Right lobe of liver (tissue), 6 donors: ENCODE results near the gene ARF4. TPM values are rescaled to one million over a fixed set of nuclear protein-coding genes. Genes with fewer than 3 reads are reported as not detected.

Experiments
- ATAC-seq, 4 donors: fragments of 200-7000 bp; cut with Tn5 transposase; one replicate each; pipeline ENCODE4 v1.9.1; 2020; ENCODE audit warnings: mild to moderate bottlenecking in 4 of 4, moderate library complexity in 4 of 4
- DNase-seq, 3 donors: peaks; one replicate each; pipeline ENCODE4 v3.0.0-alpha.2; 2020
- H3K27ac ChIP-seq, 3 donors: fragments of 200-600 bp; one replicate each; pipeline ENCODE4 v1.8.0; 2022
- H3K27me3 ChIP-seq, 2 donors: fragments of 200-600 bp; one replicate each; pipeline ENCODE4 v1.8.0; 2022
- H3K36me3 ChIP-seq, 4 donors: fragments of 200-600 bp; sonication (generic) in 1 of 4; one replicate each; pipeline versions ENCODE4 v1.5.1 to v1.8.0; 2017 to 2022; ENCODE audit warnings: control low read depth in 1 of 4
- H3K4me1 ChIP-seq, 4 donors: fragments of 200-600 bp; sonication (generic) in 1 of 4; one replicate each; pipeline versions ENCODE4 v1.5.1 to v1.8.0; 2017 to 2022; ENCODE audit warnings: control low read depth in 1 of 4
- H3K4me3 ChIP-seq, 3 donors: fragments of 200-600 bp; one replicate each; pipeline ENCODE4 v1.8.0; 2022
- H3K9me3 ChIP-seq, 4 donors: fragments of 200-600 bp; sonication (generic) in 1 of 4; one replicate each; pipeline versions ENCODE4 v1.5.1 to v1.8.0; 2017 to 2022; ENCODE audit warnings: control low read depth in 1 of 4
- POLR2A ChIP-seq: fragments of 450-650 bp; IDR thresholded peaks from one replicate; pipeline ENCODE4 v1.6.1; 2017; ENCODE audit warnings: antibody characterized with exemption, mild to moderate bottlenecking
- WGBS: methylation state at CpG from one replicate; pipeline ENCODE4 v1.1.6; 2018; ENCODE audit warnings: low coverage, low lambda C conversion rate; ENCODE audit not compliant: insufficient coverage; ENCODE audit errors: missing lambda C conversion rate; 5-methylcytosine and 5-hydroxymethylcytosine counted together
- intact Hi-C, 2 donors: fragments of 100-400 bp; cut with DNase I; formaldehyde crosslinking; loops; one replicate each; pipeline versions ENCODE4 v1.11.2 to v1.14.1; 2022
- total RNA-seq, 6 experiments: library from RNA; depleted of rRNA in 2 of 6; stranded (reverse); fragments of >200 nt in 2 of 6; fragmentation: NEBNext Ultra II Directional in 3 of 6; extraction: Animal tissue kit (Norgen Biotek cat#: 25700) in 3 of 6; gene quantifications; one replicate each; pipeline versions ENCODE4 v1.1.0 to v1.2.4, GENCODE V29; 2016 to 2023
- TF ChIP-seq, protein P1 (sequence below), 4 donors: fragments of 200-600 bp in 3 of 4; fragments of 450-650 bp in 1 of 4; IDR thresholded peaks; one replicate each; pipeline versions ENCODE4 v1.5.1 to v1.8.0; 2016 to 2022; ENCODE audit warnings: antibody characterized with exemption in 4 of 4, mild to moderate bottlenecking in 2 of 4
- donor health status: DM: no; HTN: yes; CAD: no.
- donor health status: DM: no; HTN: no; CAD: no.
- donor health status: DM: no; HTN: no; CAD: no.
- donor health status: DM: no; HTN: yes; CAD: no.
- donor health status: DM: no; HTN: yes; CAD: no.

Gene ARF4
- total RNA-seq, 6 experiments from 2014 or later: 63.0 to 125 (median 92.7) TPM

DNA sequence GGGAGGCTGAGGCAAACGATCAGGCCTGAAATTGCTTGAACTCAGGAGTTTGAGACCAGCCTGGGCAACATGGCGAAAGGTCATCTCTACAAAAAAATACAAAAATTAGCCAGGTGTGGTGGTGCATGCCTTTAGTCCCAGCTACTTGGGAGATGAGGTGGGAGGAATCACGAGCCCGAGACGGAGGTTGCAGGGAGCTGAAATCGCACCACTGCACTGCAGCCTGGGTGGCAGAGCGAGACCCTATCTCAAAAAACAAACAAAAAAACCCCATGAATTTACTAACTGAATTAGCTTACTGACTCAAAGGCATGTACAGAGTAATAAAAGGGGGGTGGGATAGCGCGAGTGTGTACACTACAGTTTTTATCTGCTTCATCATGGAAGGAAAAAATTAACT, 19.3 kb downstream of the ARF4 start:
- ATAC-seq: no peak
- Histone ChIP-seq H3K27ac (no peak overlapping the region), H3K4me3 (no peak overlapping the region), H3K4me1 (no peaks in the 10 kb centered on the region), H3K27me3 (no peaks in the 10 kb centered on the region), H3K36me3 (peaks cover 6 to 70% (median 29%) of the 10 kb centered on the region in 4 donors), H3K9me3 (no peaks in the 10 kb centered on the region)
- no peak for TF ChIP-seq POLR2A
- TF ChIP-seq, protein P1, sequence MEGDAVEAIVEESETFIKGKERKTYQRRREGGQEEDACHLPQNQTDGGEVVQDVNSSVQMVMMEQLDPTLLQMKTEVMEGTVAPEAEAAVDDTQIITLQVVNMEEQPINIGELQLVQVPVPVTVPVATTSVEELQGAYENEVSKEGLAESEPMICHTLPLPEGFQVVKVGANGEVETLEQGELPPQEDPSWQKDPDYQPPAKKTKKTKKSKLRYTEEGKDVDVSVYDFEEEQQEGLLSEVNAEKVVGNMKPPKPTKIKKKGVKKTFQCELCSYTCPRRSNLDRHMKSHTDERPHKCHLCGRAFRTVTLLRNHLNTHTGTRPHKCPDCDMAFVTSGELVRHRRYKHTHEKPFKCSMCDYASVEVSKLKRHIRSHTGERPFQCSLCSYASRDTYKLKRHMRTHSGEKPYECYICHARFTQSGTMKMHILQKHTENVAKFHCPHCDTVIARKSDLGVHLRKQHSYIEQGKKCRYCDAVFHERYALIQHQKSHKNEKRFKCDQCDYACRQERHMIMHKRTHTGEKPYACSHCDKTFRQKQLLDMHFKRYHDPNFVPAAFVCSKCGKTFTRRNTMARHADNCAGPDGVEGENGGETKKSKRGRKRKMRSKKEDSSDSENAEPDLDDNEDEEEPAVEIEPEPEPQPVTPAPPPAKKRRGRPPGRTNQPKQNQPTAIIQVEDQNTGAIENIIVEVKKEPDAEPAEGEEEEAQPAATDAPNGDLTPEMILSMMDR (IDR thresholded peaks at IDR 0.05): no peak
- 92% methylated on average over 8 of the region's 9 CpGs for WGBS
- intact Hi-C loops: no loop called here
- no peak for DNase-seq

GRCh38 chr3:57575966-57576626, 21.0 kb downstream of the ARF4 start:
- ATAC-seq: no peak
- intact Hi-C loops: no loop called here
- no peak for DNase-seq
- WGBS: 76% methylated on average over 3 of the region's 3 CpGs
- peaks cover 6 to 76% (median 33%) of the 10 kb centered on the region in 4 donors for H3K36me3 ChIP-seq
- H3K4me3 ChIP-seq: no peak overlapping the region
- no peaks in the 10 kb centered on the region for H3K9me3 ChIP-seq
- H3K27me3 ChIP-seq: no peaks in the 10 kb centered on the region
- no peak overlapping the region for H3K27ac ChIP-seq
- no peaks in the 10 kb centered on the region for H3K4me1 ChIP-seq
- TF ChIP-seq POLR2A: no peak
- TF ChIP-seq, protein P1 (IDR thresholded peaks at IDR 0.05): no peak

DNA sequence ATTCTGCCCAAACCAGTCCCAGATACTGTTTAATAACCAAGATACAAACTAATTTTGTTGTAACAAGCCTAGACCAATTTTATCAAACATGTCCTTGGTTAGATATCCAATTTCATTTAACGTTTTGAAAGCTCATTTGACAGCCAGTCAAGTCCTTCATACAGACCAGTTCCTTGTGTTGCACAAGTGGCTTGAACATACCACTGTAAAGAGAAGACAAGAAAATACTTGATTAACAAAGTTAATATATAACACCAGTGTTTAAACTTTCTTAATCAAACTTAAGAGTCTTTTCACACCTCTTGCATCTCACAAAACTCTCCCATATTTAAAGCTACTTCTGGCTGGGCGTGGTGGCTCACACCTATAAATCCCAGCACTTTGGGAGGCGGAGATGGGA, 25.0 kb downstream of the ARF4 start:
- no peaks in the 10 kb centered on the region for H3K27me3 ChIP-seq
- ATAC-seq (no peak), DNase-seq (no peak)
- no peak overlapping the region for H3K27ac ChIP-seq
- H3K4me3 ChIP-seq: no peak overlapping the region
- peaks cover 6 to 54% (median 24%) of the 10 kb centered on the region in 4 donors for H3K36me3 ChIP-seq
- intact Hi-C loops: no loop called here
- no peaks in the 10 kb centered on the region for H3K9me3 ChIP-seq
- TF ChIP-seq, protein P1 (IDR thresholded peaks at IDR 0.05): no peak
- 78% methylated on average over 3 of the region's 3 CpGs for WGBS
- H3K4me1 ChIP-seq: peaks cover 0 to 5% (median 0%) of the 10 kb centered on the region in 4 donors

DNA sequence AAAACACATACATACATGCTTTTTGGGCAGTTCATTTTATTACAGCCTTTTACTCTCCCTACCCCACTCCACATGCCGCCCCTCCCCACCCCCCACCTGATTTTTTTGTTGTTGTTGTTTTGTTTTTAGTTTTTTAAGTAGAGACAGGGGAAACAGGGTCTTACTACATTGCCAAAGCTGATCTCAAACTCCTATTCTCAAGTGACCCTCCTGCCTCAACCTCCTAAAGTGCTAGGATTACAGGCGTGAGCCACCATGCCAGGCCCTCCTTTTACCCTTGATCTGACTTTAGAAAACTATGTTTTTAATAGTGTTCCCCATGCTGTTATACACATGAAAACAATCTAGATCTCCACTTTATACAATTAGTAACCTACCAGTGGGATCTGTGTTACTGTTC, 26.3 kb downstream of the ARF4 start:
- no peak overlapping the region for H3K27ac ChIP-seq
- peaks cover 6 to 44% (median 23%) of the 10 kb centered on the region in 4 donors for H3K36me3 ChIP-seq
- TF ChIP-seq, protein P1 (IDR thresholded peaks at IDR 0.05): no peak
- H3K4me3 ChIP-seq: no peak overlapping the region
- peaks cover 0 to 5% (median 0%) of the 10 kb centered on the region in 4 donors for H3K4me1 ChIP-seq
- no peaks in the 10 kb centered on the region for H3K9me3 ChIP-seq
- intact Hi-C loops: no loop called here
- 90% methylated on average over 2 of the region's 2 CpGs for WGBS
- DNase-seq (no peak), ATAC-seq (no peak)
- no peaks in the 10 kb centered on the region for H3K27me3 ChIP-seq
